CD4-positive, alpha-beta T cell treated with Interleukin-17A for 4 hours (primary cell): ENCODE data around the gene RAB31.
A peak's percentile ranks its signal among the peaks of the same experiment; 100 is the strongest.

ENCODE experiments used
- DNase-seq: peaks from one replicate; pipeline ENCODE4 v3.0.0-alpha.2; 2020; ENCODE audit warnings: mixed read lengths

RAB31 gene

DNA sequence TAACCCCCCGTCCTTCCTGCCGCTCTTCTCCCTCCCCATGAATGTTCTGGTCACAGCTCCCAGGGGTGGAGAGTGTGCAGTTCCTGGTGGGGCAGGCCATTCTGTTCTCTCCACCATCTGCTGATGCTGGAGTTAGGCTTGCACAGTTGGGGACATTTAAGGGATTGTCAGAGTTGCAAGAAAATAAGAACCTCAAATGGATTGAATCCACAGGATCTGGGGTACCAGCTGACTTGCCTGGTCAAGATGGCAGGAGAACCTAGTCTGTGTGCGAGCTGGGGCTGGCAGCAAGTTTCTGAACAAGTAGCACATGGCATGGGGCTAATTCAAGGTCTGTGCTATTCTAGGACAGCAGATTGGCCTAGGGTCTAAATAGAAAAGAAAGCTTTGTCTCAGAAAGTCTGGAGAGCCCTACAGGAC is 116.9 kb downstream of the RAB31 start:
- DNase-seq: no peak

DNA sequence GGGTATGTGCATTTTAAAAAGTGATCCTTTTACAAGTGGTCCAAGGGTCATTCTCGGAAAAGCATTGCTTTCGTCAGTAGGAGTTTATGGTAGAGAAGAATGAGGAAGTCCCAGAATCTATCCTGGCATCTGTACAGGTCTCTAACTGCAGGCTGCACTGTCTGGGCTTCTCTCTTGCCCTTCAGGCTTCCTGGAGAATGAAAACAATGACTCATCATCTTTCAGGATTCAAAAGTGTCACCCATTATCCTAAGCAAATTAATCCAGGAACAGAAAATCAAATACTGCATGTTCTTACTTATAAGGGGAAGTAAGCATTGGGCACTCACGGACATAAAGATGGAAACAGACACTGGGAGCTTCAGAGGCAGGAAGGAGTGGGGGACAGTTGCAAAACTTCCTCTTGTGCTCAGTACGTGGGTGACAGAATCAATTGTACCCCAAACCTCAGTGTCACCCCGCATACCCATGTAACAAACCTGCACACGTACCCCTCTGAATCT is 117.5 kb downstream of the RAB31 start:
- no peak for DNase-seq

- no peak for DNase-seq
Observed at GRCh38 chr18:9826685-9827084, 118.6 kb downstream of the RAB31 start.

GRCh38 chr18:9827211-9827792 is 119.2 kb downstream of the RAB31 start:
- no peak for DNase-seq

DNA sequence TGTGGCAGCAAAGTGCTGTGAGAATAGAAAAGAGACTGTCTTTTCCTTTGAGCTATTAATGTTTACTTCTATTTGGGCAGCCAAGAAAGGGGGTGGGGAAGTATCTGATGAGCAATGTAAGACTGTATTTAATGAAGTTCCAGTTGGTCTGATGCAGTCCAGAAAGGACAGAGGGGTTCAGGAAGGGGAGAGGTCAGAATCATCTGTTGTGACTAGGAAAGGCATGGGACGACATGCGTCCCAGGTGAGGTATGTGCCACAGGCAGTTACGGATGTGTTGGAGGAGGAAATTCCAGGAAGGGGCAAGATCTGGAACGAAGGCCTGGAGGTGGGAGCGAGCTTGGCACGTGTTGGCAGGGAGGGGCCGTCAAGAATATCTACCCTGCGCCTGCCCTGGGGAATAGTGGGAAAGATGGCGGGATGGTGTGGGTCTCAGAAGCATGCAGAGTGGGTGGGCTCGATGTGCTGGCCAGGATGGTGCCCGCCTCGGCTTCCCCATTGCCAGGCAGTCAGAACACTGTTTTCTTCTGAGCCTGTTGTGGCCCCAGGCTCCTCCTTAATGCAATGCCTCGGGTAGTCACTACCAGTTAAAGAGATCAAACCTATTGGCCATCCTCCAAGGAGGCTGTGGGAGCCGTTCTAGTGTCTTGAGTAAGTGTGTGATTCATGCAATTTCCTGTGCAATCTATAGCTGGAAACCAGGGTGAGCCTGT is 119.8 kb downstream of the RAB31 start:
- peak; percentile 10 for DNase-seq

DNA sequence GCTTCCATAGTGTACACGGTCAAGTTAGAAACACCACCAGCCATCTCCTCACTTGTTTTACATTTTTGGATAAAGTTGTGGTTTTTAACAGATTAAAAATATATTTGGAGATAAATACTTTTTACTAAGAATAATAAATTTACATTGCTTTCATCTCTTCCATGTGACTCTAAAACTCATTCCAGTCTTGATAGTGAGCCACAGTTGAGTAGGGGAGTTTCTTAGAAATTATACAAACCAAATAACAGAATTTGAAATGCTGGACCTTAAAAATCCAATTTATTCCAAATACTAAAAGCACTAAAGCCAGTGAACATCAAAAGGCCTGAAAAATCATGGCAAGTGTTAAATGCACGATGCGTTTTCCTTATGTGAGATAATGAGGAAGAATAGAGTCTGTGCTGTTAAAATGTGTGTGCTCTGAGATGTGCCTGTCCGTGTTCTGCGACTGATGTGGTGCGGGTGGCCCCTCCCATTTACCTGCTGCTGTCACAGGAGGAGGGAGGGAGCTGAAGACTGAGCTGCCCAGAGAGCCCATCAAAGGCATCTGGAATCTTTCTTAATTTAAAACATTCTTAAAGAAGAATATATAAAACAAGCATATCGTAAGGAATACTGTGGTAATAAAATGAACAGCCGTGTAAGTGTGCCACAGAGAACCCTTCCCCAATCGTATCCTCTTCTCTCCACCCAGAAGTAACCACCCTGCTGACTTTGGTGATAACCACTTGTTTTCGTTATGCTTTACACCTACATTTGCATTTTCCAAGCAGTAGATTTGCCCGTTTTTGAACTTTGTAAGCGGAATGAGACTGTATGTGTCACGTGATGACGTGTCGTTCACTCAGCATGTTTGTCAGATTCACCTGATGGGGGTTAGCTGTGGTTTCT is 120.7 kb downstream of the RAB31 start:
- no peak for DNase-seq

- DNase-seq: no peak
Observed at GRCh38 chr18:9829397-9829712, 121.3 kb downstream of the RAB31 start.

DNA sequence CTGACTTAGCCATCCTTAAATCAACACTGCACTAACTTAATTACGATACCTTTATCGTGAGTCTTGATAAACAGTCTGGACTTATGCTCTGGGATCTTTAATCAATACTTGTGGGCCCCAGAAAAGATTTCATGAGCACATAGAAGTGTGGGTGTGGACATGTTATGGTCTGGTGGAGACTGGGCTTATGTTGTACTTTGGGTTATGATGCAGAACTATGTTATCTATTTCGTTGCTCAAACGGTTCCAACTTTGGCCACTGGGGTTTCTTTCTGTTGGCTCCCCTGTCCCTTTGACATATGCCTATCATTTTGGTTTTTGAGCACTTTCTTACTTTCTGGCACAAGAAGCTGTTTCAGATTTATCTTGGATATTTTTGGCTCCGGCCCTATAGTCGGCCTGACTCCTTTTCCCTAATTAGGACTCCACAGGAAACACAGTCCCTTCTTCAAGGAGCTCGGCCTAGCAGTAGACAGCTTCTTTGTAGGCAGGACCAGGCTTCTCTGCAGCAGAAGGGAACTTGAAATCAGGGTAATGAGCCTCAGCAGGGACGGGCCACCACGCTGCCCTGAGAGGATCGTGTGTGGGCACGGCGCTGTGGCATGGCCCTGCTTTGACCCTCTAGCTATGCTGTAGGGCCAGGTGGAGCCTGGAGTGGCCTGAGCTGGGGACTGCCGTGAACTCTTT is 123.1 kb downstream of the RAB31 start:
- no peak for DNase-seq

DNA sequence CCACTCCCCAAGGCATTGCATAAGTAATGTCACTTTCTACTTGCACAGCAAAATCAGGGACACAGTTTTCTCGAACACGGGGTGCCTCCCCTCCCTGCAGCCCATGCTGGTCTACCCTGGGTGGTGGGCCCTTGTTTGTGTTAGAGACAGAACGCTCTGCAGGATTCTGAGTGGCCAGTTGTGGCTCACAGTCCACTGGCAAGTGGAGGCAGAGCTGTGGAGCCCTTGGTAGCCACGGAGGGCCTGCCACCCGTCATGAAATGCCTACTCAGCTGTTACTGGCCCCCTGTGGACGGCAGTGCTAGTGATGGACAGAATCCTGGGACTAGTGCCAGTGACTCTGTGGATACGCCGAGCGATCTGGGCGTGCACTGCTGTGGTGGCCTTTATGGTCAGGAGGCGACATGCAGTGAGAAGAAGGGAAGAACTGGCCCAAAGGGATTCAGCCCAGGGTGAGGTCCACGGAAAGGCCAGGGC is 123.7 kb downstream of the RAB31 start:
- no peak for DNase-seq

DNA sequence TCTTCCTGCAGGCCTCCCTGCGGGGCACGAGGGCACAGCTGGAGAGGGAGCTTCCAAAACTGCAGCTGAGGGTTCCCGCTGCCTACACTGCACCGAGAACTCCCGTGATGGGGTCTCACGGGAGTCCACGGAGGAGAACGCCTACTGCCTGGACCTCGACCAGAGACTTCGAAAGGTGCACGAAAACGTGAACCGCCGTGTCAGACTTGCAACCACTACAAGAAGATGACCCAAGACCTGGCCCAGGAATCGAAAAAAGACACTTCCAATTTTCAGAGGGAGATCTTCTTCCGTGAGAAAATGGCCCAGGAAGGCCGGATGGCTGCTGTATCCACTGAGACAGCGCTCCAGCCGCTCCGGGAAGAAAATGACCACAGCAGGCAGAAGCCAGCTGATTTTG is 124.8 kb downstream of the RAB31 start:
- DNase-seq: no peak

- DNase-seq: no peak
Observed at GRCh38 chr18:9834551-9834950, 126.5 kb downstream of the RAB31 start.

GRCh38 chr18:9835113-9835755 is 127.1 kb downstream of the RAB31 start:
- DNase-seq: no peak

DNA sequence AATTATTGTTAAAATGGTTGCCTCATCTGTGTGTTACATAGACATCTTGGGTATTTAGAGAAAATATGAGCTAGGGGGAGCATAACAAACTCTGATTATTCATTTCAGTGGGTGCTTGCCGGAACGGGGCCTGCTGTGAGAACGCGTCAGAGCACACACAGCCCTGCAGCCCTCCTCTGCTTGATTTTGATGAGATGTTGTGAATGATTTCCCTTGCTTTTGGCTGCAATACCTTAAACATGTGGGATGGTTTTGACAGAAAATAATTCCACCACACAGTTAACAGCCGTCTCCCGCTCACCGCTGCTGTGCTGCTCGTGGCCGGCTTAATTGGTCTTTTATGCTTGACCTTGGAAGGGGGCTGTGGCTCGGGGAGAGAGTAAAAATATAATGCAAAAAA is 127.7 kb downstream of the RAB31 start:
- no peak for DNase-seq

- DNase-seq: no peak
Observed at GRCh38 chr18:9838144-9838877, 130.2 kb downstream of the RAB31 start.

GRCh38 chr18:9839211-9839610 is 131.1 kb downstream of the RAB31 start:
- no peak for DNase-seq

DNA sequence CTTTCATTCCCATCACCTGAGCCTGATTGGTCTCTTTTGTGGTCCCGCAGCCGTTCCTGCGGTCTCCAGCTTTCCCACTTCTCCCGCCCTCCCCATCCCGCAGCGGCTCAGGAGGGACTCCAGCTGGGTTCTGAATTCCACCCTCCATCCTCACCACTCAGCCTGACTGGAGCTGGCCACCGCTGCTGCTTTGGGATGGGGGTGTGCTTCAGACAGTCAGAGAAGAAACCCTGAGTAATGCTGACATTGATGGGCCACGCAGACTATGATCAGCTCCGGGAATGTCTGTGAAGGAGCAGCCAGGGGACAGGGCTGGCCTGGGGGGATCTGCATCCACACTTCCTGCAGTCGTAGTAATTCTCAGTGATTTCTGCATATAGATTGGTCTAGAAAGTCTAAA is 131.8 kb downstream of the RAB31 start:
- no peak for DNase-seq

GRCh38 chr18:9841752-9842151 is 133.7 kb downstream of the RAB31 start:
- no peak for DNase-seq

DNA sequence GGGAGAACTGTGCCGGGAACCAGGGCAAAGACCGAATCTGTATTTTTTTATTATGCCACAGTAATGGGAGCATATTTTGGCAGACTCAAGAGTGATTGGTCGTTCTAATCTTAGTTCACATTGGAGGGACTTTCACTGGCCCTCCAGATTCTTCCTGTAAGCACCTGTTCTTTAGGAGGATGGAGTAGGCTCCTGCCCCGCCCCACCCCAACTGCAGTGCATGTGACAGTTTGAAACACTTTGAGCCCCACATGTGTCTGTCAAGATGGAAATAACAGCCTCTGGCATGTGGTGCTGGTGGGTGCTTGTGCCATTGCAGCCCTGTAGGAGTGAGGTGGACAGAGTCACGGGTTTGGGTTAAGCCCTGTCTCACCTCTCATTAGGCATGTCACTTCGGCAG is 134.3 kb downstream of the RAB31 start:
- DNase-seq: no peak

DNA sequence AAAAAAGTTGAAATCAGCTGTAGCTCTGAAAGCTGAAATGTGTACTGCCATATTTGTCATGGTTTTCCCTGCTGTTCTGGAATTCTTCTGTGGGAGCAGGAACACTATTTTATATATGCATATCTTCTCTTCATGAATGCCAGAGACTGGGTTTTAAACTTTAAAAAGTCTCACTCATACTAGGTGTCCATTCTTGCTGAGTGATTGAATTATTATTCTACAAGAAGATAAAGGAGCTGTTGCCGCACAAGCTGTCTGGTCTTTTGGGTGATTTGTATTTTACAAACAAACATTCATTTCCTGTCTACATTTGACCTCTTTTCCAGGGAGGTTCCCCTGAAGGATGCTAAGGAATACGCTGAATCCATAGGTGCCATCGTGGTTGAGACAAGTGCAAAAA is 137.2 kb downstream of the RAB31 start:
- no peak for DNase-seq

DNA sequence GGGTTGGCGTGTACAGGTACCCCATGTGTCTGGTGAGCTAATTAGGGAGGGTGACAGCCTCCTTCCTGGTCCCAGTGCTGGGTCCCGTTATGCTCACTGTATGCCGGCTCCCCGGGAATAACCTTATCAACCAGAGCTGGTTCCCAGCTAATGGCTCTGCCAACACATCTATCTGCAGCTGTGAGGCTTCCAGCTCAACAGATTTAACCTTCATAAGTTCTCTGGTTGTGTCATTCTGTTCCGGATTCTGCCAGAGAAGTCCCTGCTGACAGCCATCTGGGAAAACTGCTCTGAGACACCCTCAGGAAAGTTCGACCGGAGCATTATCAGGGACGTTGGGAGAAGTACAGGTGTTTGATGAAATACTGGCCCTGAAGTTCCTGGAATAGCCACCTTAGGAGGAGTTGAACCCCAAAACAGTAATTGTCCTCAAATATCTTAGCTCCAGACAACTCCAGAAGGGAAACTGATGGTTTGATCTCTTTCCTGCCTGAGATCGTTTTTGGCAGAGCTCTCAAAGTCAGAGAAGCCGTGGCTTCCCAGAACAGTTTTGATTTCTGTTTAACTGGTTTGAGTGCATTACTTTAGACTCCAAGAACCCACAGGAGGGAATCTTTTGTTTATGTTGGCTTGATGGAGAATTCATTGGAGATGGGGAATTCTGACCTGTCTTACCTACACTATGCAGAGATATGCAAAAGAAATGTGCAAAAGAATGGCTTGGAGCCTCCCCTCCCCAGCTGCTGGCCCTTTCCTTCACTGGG is 138.2 kb downstream of the RAB31 start:
- no peak for DNase-seq
